ENCODE data around the gene SPATS2L. TPM values are rescaled to one million over a fixed set of nuclear protein-coding genes. Genes with fewer than 3 reads are reported as not detected.

The SPATS2L gene
- total RNA-seq, 1 experiment from 2014 or later: 47.3 TPM

GRCh38 chr2:200305797-200306195, 697 bp upstream of the SPATS2L start:
- Histone ChIP-seq H4K20me1 (ENCODE audit: control insufficient read depth, insufficient read depth, insufficient read length) (no peaks in the 10 kb centered on the region), H4K5ac (ENCODE audit: insufficient read length, low read depth, low read length) (no peak overlapping the region), H3K9ac (ENCODE audit: extremely low read depth, insufficient read length, low read length) (peak overlapping the region; percentile 95), H3K27me3 (ENCODE audit: insufficient read depth, low read length) (no peaks in the 10 kb centered on the region), H2BK15ac (ENCODE audit: low read depth, low read length) (no peak overlapping the region), H2BK5ac (ENCODE audit: insufficient read length, low read length) (no peak overlapping the region), H4K91ac (ENCODE audit: insufficient read length, low read depth, low read length) (no peak overlapping the region), H3T11ph (ENCODE audit: low read length) (no peak overlapping the region), H2AK5ac (ENCODE audit: insufficient read length, low read length) (no peak overlapping the region), H3K18ac (ENCODE audit: insufficient read length, low read depth, low read length) (no peak overlapping the region), H3K79me2 (ENCODE audit: insufficient read depth, low read length) (peaks cover 30% of the 10 kb centered on the region), H3K4ac (ENCODE audit: low read depth, low read length) (no peak overlapping the region), H4K8ac (replicated peaks; ENCODE audit: insufficient read length, low read depth, low read length) (no peak overlapping the region), H3K56ac (ENCODE audit: insufficient read length, low read depth, low read length) (no peak overlapping the region), H2AFZ (ENCODE audit: low read length) (no peak overlapping the region), H3K4me2 (ENCODE audit: insufficient read depth, insufficient read length, low read length) (peak overlapping the region; percentile 95), H3K9me3 (ENCODE audit: control insufficient read depth, low read depth, low read length) (no peaks in the 10 kb centered on the region), H3K79me1 (ENCODE audit: insufficient read depth, low read depth, low read length, poor library complexity, severe bottlenecking) (no peaks in the 10 kb centered on the region), H2BK120ac (ENCODE audit: low read depth, low read length, poor library complexity, severe bottlenecking) (no peak overlapping the region), H3K23me2 (ENCODE audit: insufficient read length, low read depth, low read length, poor library complexity, severe bottlenecking) (peaks cover 12% of the 10 kb centered on the region), H3K4me1 (ENCODE audit: insufficient read depth, low read length) (peaks cover 12% of the 10 kb centered on the region; the same call in 1 of the 2 replicates), H3K14ac (ENCODE audit: insufficient read depth, low read length) (no peak overlapping the region; the same call in 1 of the 2 replicates), H2BK20ac (ENCODE audit: low read depth, low read length, poor library complexity, severe bottlenecking) (no peak overlapping the region), H3K23ac (ENCODE audit: insufficient read length, low read depth, low read length) (no peak overlapping the region), H2BK12ac (ENCODE audit: insufficient read length, low read depth, low read length) (no peak overlapping the region), H3K27ac (ENCODE audit: insufficient read length, low read depth, low read length) (peak overlapping the region; percentile 66)
- Mint-ChIP-seq H3K4me1 (peaks cover 37 to 40% of the 10 kb centered on the region in 2 experiments), H3K36me3 (ENCODE audit: insufficient read depth in 1 of 3, low read depth in 3 of 3) (peaks cover 0 to 3% (median 0%) of the 10 kb centered on the region in 3 experiments; a peak in 1 of 7 replicates), H3K27me3 (ENCODE audit: low read depth) (no peaks in the 10 kb centered on the region), H3K27ac (peak overlapping the region in 2 of 3 experiments; percentile 83 to 94; a peak in 6 of 7 replicates), H3K4me3 (peak overlapping the region; percentile 76 to 87), H3K9me3 (no peaks in the 10 kb centered on the region; a peak in 2 of 5 replicates)
- WGBS (ENCODE audit: extremely low coverage, insufficient read length, low lambda C conversion rate): no CpG with 5 or more reads among the region's 14 CpGs
- peak; percentile 34 for DNase-seq
- TF ChIP-seq CTCF (conservative IDR thresholded peaks at IDR 0.05): peak; percentile 35; the same call in 2 of the 3 replicates
